Neural progenitor cell (in vitro differentiated cells): ENCODE measurements around the gene GOLGA1.

Experiments used
- EZH2 ChIP-seq: fragments of 200-600 bp; sonication (generic); IDR thresholded peaks from 2 replicates; pipeline ENCODE4 v1.6.1; 2017; ENCODE audit warnings: antibody characterized with exemption, mild to moderate bottlenecking, moderate library complexity
- EZH2phosphoT487 ChIP-seq: fragments of 200-600 bp; sonication (generic); IDR thresholded peaks from 2 replicates; pipeline ENCODE4 v1.6.1; 2017; ENCODE audit warnings: antibody characterized with exemption
- TF ChIP-seq, protein P1 (sequence below): fragments of 200-600 bp; sonication (generic); IDR thresholded peaks from 2 replicates; pipeline ENCODE4 v1.5.1; 2017; ENCODE audit warnings: antibody characterized with exemption, mild to moderate bottlenecking

- TF ChIP-seq, protein P1, sequence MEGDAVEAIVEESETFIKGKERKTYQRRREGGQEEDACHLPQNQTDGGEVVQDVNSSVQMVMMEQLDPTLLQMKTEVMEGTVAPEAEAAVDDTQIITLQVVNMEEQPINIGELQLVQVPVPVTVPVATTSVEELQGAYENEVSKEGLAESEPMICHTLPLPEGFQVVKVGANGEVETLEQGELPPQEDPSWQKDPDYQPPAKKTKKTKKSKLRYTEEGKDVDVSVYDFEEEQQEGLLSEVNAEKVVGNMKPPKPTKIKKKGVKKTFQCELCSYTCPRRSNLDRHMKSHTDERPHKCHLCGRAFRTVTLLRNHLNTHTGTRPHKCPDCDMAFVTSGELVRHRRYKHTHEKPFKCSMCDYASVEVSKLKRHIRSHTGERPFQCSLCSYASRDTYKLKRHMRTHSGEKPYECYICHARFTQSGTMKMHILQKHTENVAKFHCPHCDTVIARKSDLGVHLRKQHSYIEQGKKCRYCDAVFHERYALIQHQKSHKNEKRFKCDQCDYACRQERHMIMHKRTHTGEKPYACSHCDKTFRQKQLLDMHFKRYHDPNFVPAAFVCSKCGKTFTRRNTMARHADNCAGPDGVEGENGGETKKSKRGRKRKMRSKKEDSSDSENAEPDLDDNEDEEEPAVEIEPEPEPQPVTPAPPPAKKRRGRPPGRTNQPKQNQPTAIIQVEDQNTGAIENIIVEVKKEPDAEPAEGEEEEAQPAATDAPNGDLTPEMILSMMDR: no peak
- TF ChIP-seq EZH2: no peak
- TF ChIP-seq EZH2phosphoT487: no peak
Observed at GRCh38 chr9:124878518-124878917, 62.4 kb downstream of the GOLGA1 start.
